Endometrium (tissue), 2 donors: ENCODE data around the gene PTPRF.
"Not testable (repeated sequence)": the region's sequence is repeated elsewhere in the genome, so short reads cannot be mapped to it uniquely, and the experiment has no call there.

ENCODE experiments used
- FAIRE-seq: peaks from 2 replicates; lab custom pipeline; 2012; peaks lifted over from hg19 to GRCh38; lab: Jason Lieb, UNC
- donor health status: control.
- donor health status: control.

PTPRF gene

DNA sequence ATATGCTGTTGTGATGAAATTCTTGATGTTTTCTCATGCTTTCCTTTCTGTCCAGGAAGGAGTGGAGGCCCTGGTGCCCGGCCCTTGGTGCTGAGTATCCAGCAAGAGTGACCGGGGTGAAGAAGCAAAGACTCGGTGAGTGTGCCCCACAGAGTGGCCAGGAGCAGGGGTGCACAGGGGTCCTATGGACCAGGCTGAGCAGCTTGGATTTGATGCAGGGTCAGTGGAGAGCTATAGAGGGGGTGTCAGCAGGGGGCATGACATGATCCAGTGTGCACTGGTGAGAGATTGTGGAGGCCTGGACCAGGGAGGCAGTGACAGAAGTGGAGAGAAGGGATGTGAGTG, 7.4 kb downstream of the PTPRF start:
- FAIRE-seq, result no peak

DNA sequence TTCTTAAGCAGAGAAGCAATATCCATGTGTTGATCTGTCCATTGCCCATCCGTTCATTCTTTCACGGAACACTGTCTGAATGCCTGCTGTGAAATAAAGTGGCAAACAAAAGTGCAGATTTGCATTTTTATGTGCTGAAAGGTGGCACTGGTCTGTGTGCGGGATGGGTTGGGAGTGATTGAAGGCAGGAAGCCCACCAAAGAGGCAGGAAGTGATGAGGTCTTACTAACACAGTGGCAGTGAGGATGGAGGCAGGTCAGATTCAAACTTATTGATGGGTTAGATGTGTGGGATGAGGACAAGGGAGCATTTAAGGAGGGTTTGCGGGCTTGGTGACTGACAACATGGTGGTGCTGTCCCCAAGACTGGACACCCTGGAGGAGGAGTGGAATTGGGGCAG, 8.3 kb downstream of the PTPRF start:
- FAIRE-seq, result no peak

DNA sequence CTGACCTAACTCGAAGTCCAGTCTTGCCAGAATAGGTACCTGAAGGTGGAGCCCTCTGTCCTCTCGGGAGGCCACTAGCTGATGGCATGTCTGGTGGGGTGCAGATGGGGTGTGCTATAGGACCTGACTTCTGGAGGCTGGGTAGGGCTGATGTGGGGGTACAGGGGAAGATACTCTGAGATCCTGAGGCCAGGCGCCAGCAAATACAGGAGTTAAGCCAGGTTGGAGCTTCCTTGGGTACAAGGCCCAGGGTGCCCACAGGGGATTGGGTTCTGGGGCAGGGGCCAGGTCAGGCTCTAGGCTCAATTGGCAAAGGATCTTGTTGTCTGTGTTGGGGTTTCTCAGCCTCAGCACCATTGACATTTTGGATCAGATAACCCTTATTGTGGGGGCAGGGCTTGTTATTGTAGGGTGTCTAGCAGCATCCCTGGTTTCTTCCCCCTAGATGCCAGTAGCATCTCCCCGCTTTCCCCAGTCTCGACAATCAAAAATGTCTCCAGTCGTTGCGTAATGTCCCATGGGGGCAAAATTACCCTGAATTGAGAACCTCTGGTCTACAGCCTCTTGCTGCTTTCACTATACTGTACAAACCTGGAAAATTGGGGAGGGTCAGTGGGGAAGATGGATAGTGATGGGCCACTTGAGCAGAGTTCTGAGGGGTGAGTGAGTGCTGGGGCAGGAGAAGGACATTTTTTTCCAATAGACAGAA, 9.2 kb downstream of the PTPRF start:
- no peak for FAIRE-seq

DNA sequence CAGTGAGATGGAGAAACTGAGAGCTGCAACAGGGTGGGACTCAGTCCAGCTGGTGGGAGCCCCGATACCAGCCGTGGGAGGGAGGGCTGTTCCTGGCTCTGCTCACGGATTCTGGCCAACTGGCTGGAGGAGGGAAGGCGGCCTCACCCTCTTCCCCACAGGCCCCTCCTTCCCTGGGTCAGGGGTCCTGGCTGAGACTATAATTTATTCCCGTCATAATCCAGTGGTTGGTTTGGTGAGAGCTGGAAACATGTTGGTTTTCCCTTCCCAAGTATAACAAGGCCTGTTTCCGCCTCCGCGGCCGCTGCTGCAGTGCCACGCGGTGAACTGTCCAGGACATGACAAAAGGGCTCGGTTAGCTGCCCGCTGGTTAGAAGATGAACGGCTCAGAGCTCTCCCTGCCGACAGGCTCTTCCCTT, 10.0 kb downstream of the PTPRF start:
- FAIRE-seq, result no peak

DNA sequence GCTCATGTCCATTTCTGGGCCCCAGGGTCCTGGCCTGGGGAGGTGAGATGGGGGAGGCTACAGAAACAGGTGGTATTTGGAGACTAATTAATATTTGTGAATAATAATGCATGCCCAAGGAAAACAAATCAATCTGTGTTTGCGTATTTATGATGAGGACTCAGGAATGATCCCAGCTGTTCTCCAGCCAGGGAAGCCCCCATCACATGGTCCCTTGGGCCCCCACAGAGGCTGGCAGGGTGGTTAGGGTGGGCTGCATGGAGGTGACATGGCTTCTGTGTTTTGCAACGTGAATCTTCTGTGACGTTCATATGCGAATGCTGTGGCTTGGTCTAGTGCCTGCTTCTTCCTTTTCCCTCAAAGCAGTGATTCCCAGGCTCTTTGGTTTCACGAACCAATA, 10.5 kb downstream of the PTPRF start:
- FAIRE-seq, result no peak

DNA sequence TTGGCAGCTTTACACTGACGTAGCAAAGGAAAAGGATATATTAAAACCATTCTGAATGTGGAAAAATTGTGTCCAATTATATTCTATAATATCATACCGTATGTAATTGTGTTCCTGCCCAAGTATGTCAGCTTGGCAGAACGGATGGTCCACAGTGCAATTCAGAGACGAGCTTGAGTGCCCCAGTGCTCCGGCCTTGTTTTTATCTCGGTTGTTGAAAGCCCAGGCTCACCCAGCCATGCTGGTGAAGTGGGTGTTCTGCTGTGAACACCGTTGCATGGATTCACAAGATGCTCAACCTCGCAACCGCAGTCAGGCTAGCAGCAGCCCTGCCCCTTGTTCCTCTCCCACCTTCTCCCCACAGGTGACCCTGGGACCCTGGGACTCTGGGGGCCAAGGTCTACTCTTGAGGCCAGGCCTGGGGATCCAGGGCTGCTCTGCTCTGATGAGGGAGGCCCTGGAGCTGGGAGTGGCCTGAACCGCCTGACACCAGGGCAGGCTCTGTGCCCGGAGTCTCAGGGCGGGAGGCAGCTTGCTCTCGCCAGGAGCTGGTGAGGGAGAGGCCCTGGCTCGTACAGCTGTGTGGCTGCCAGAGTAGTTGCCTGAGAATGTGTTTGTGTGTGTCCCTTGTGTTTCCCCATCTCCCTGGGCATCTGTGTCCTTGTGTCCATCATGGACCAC, 11.2 kb downstream of the PTPRF start:
- FAIRE-seq, result no peak

DNA sequence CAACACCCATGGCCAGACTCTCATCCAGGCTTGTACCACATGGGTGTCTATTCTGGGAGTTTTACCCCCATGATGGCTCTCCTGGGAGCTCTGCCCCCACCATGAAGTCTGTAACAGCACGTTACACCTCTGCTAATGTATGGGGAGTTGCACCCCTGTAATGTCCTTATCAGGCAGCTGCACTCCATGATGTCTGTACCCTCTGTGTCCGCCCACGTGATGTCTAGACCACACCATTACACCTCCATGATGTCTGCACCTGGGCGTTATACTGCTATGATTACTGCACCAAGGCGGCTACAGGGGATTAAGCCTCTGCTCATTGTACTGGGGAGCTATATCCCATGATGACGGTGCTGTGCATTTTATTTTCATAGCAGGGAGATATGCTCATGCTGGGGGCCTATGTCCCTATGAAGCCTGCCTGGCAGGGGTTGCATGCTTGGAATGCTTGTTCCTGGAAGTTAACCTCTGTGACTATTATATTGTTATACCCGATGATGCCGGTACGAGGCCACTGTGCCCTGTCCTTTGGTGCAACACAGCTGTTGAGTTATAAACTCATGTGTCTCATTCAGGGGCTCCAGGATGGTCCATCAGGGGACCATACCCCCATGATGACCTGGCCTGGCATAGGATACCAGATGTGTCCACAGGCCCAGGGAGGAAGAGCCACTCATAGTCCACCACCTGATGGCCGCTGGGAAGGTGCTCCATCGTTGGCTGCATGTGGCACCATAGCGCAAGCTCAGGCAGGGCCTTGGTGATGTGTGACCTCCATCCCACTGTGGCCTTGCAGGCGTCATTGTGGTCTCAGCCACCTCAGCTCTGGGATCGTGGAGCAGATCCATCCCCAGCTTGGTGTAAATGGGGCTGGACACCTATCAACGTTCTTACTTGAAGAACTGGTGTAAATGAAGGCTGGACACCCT, 12.1 kb downstream of the PTPRF start:
- FAIRE-seq, result no peak

DNA sequence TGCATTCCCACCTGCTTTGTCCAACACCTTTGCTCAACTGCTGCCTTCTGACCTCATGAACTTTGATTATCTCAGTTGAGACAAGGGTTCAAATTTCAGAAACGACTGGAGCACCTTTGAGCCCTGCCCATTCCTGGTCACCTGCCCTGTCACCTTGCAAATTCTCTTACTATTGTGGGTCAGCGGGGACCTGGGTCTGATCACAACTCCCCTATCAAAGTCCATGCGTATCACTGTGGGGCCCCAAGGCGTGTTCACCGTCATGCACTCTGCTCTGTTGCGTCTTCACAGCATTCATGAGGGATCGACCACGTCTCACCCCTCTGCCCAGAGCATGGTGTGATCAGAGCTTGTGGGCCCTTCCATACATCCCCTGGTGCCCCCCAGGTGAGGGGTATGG, 12.9 kb downstream of the PTPRF start:
- FAIRE-seq, result no peak

DNA sequence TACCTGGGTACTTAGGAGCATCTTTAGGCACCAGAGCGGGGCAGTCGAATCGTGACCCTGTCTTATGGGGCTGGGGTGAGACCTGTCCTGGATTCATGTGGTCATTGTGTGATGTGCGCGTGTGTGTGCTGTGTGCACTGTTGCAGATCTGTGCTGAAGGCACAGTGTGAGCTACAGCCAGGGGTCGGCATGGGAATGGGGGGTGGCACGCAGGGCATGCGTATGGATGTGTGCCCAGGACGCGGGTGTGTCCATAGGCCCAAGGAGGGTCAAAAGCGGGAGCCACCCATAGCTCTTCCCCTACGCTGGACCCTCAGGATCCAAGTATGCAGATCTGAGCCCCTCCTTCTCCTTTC, 14.6 kb downstream of the PTPRF start:
- no peak for FAIRE-seq

DNA sequence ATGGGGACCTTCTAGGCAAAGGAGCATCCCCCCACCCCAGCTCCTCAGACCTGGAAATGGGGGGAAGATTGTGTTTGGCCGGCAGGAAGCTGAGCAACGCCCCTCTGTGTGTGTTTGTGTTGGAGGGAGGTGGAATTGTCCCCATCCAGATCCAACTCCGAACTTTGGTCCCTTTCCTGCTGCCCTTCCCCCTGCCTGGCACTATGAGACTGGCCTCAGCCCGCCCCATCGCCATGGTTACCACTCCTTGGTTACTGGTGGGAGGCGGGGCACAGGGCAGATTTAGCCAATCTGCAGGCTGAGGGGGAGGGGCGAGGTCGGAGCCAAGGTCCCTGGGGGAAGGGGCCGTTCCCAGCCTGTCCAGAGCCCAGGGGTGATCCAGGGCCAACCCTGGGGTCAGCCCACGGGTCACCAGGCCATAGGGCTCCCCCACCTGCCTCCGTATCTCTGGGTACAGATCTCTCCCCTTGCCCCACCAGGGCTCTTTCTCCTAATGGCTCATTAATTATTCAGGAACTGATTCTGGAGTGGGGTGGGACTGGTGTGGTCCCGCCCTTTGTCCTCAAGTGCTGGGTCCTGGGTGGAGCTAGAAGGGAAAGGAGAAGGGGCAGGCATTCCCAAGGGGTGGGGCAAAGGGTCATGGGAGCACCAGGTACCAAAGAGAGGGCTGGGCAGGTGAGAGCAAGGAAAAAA, 15.2 kb downstream of the PTPRF start:
- FAIRE-seq, result no peak

DNA sequence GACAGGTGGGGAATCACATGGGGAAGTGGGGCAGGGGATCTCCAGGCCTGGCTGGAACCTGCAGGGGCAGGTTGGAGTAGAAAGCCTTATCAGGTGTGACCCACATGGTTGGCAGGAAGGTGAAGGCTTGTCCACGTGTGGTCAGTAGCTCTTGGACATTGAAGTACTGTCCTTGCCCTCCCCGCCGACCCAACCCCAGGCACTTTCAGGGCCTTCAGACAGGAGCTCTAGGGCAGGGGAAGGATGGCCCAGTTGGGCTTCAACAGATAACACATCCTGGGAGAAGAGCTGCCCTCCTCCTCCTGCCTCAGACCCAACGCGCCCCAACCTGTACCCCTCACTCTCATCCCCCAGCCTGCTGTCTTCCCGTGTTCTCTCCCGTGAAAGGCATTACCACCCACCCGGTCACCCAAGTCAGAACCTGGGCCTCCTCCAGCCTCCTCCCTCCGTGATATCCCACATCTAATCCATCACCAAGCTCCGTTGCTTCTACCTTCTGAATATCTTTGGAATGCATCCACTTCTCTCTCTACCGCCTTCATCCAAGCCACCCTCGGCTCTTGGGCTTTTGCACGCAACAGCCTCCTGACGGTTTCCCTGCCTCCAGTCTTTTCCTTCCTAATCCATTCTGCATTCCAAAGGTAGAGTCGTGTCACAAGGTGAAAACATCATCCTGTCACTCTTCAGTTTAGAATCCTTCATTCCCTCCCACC, 15.9 kb downstream of the PTPRF start:
- FAIRE-seq, result no peak

DNA sequence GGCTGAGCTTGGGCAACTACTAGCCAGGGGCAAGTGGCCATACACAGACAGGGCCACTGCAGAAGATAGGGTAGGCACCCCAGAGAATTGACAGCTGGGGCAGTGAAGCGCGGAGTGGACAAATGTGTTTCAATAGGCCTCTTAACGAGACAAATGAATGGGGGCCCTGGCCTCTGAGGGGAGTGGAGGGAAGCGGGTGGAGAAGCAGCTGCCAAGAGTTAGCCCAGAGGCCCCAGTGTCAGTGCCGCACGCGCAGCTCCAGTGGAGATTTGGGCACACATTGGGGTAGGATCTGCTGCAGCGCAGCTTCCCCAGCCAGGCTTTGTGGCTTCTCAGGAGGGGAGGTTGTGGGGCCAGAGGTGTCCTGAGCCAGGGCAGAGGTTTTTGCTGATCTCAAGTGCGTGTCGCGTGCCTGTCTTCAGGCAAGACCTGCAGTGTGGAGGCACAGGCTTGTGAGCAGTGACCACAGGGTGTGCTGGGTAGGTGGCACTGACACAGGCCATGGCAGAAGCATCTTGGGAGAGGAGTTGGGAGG, 16.9 kb downstream of the PTPRF start:
- FAIRE-seq, result no peak

DNA sequence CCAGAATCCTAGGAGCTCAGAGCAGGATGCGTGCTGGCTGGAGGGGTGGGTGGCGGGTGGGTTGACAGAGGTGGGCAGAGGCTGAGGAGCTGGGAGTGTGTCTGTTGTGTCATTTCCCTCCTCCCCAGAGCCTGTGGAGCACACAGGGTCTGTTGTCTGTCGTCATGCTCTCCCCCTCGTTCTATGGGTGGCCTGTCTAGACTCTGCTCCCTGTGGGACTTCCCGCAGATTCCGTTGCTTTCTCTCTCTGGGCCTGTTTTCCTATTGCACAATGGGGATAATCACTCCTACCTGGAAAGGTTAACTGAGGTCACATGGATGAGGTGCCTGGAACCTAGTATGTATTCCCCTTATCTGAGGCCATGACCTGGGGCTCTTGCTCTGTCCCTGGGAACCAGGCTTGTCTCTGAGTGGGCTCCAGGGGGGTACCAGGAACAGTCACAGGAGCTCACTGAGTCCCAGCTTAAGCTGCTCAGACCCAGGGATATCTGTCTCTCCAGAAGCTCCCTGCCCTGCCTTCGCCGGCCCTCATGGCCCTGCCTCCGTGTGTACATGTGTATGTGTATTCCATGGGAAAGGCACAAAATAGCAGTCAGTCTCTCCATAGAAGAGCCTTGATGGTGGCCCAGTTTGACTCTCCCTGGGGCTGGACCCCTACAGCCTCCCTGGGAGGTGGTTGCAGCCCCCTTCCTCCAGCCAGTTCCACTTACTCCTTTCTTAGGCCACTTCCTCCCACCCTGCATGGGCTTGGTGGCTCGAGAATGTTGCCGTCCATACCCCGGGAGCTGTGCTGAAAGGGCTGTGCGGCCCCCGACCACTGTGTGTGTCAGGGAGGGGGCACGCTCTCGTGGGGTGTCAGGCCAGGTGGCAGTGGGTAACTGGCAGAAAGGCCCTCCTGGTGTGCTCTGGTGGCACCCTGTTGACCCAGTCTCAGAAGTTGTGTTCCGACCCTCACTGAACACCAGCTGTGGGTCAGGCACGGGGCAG, 17.9 kb downstream of the PTPRF start:
- no peak for FAIRE-seq

DNA sequence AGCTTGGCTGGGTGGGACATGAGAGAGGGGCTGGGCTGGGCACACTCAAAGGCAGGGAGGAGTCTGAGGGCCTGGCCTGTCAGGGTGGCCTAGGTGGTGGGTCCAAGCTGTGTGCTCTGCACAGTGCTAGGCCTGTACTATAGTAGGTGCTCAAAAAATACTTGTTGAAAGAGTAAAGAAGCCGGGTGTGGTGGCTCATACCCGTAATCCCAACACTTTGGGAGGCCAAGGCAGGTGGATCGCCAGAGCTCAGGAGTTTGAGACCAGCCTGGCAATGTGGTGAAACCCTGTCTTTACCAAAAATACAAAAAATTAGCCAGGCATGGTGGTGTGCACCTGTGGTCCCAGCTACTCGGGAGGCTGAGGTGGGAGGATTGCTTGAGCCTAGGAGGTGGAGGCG, 18.7 kb downstream of the PTPRF start:
- not testable (repeated sequence) for FAIRE-seq

DNA sequence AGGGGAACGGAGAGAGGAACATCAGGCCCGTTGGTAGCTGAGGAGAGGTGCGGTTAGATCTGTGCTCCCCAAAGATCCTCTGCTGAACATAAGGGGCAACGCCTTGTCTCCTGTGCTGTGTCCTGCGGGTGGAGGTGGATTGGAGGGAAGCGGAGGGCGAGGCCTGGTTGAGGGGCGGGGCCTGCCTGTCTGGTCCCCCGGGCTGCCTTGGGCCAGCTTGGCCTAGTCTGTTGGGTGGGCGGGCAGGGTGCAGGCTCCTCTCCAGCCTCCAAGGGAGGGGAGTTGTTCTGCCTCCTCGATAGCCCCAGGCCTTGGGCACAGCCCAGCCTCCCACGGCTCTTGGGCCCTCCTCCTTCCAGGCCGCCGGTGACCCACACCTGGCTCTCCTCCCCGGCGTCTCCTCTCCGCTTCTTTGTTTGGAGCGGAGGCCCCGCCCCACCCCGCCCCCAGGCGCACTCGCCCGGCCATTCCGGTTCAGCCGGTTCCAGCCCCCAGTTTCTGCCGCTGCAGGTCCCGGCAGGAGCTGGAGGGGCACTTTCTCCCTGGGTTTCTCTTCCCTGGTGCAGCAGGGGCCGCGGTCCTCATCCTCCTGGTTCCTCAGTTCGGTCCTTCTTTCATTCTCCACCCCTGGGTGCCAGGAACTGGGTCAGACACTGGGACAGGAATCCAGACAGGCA, 19.4 kb downstream of the PTPRF start:
- no peak for FAIRE-seq

DNA sequence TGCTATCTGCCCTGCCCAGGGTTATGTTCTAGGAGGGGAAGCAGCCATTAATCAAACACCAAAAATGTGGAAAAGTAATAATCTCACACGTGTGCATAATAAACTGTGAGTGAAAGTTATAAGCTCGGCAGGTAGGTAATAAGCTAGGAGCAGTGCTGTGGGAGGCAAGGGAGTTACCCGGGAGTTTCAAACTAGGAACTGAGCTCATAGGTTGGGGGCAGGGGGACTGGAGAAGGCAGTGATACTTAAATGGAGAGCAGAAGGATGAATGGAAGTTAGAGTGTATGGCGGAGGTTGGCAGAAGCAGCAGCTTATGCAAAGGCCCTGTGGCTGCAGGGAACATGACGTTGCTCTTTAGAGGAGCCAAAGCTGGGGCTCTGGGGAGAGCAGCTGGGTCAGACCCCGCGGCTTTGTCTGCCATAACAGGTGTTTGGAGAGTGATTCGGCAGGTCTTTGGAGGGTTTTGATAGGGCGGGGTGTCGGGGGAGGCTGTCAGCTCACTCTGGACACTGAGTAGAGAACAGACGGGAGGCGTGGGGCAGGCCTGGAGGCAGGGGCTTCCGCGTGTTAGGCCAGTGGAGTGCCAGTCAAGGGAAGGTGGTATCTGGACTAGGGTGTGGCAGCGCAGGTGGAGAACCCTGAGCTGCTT, 20.0 kb downstream of the PTPRF start:
- no peak for FAIRE-seq

DNA sequence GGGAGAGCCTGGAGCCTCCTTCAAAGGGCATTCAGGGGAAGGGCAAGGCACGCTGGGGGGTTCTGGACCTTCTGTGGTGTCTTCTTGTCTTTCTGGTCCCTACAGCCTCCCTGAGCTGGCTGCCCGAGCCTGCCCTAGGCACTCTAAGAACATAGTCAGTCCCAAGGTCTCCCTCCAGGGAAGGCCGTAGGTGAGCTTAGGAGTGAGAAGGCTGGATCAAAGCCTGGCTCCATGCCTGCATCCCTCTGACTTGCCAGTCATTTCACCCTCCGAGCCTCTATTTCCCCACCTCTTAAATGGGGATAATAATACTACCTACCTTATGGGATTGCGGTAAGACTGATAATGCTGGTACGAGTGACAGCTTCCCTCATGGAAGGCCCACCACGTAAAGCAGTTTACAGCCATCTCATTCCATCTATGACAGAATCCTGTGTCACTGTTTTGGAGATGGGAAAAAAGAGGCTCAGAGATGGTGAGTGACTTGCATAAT, 20.8 kb downstream of the PTPRF start:
- no peak for FAIRE-seq

DNA sequence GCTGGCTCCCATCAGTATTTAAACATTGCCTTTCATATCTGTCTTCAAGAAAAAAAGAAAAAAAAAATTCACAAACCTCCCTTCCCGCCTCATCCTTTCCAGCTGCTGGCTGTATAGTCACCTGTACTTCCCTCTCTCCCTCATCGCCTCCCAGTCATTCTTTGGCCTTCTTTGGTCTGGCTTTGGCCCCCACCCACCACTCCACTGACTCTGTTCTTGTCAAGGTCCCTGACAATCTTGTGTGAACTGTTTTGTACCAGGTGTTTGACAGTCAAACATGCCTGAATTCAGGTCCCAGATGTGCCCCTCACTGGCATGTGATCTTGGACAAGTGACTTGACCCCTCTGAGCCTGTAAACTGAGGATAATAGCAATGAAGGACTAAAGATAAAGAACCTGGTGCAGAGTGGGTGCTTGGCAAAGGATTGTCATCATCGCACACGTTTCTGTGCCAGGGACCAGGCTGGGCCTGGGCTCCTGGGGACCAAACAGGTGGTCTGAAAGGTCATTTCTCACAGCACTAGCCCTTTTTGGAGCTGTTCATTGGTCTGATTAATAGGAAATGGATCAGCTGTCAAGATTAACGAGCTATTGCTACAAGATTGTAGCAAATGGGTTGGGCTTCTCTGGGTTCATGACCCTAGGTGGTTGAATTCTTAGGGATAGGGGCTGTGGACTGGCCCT, 21.5 kb downstream of the PTPRF start:
- FAIRE-seq, result no peak
